ENCODE results near the gene ESRRG. TPM values are rescaled to one million over a fixed set of nuclear protein-coding genes. Genes with fewer than 3 reads are reported as not detected.

ESRRG gene
- total and polyA plus RNA-seq, 4 donors, result 0.19 to 4.5 (median 1.3) TPM

DNA sequence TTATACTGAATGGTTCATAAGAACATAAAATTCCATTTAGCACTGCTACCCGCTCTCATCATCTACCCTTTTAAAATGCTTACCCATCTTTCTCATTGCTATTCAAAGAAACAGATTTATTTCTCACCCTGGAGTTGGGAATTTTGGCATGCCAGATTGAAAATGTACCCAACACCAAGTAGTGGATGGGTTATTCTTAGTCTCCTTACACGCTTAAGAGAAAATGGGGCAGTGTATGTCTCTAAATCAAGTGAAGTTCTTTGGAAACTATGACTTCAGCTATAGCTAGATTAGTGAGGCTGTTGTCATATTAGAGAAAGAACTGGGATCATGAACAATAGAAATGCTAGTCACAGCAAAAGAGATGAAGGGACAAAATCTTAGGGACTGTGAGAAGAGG lies 27.7 kb upstream of the ESRRG start:
- no peak for DNase-seq
- no peak for ATAC-seq (ENCODE audit: insufficient read depth, low FRiP score)
- Histone ChIP-seq H3K27me3 (ENCODE audit: control insufficient read depth in 3 of 3, insufficient read depth in 3 of 3, low read length in 2 of 3) (no peaks in the 10 kb centered on the region), H3K36me3 (ENCODE audit: control insufficient read depth in 4 of 4, insufficient read depth in 4 of 4, low read length in 4 of 4) (no peaks in the 10 kb centered on the region), H3K9ac (ENCODE audit: insufficient read depth in 1 of 2, low read length in 2 of 2) (no peak overlapping the region), H3K27ac (ENCODE audit: low read depth in 1 of 2, low read length in 1 of 2) (no peak overlapping the region), H3K9me3 (ENCODE audit: control insufficient read depth in 4 of 4, insufficient read depth in 3 of 4, low read length in 3 of 4) (no peaks in the 10 kb centered on the region), H3K4me3 (no peak overlapping the region), H3K4me1 (ENCODE audit: control insufficient read depth in 5 of 5, insufficient read depth in 5 of 5, low read length in 5 of 5) (no peaks in the 10 kb centered on the region)
- TF ChIP-seq, protein P1, sequence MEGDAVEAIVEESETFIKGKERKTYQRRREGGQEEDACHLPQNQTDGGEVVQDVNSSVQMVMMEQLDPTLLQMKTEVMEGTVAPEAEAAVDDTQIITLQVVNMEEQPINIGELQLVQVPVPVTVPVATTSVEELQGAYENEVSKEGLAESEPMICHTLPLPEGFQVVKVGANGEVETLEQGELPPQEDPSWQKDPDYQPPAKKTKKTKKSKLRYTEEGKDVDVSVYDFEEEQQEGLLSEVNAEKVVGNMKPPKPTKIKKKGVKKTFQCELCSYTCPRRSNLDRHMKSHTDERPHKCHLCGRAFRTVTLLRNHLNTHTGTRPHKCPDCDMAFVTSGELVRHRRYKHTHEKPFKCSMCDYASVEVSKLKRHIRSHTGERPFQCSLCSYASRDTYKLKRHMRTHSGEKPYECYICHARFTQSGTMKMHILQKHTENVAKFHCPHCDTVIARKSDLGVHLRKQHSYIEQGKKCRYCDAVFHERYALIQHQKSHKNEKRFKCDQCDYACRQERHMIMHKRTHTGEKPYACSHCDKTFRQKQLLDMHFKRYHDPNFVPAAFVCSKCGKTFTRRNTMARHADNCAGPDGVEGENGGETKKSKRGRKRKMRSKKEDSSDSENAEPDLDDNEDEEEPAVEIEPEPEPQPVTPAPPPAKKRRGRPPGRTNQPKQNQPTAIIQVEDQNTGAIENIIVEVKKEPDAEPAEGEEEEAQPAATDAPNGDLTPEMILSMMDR (IDR thresholded peaks at IDR 0.05; ENCODE audit: control extremely low read depth, extremely low read depth), result no peak
- WGBS, 2 donors, result 88 to 94% methylated on average over 2 of the region's 2 CpGs

DNA sequence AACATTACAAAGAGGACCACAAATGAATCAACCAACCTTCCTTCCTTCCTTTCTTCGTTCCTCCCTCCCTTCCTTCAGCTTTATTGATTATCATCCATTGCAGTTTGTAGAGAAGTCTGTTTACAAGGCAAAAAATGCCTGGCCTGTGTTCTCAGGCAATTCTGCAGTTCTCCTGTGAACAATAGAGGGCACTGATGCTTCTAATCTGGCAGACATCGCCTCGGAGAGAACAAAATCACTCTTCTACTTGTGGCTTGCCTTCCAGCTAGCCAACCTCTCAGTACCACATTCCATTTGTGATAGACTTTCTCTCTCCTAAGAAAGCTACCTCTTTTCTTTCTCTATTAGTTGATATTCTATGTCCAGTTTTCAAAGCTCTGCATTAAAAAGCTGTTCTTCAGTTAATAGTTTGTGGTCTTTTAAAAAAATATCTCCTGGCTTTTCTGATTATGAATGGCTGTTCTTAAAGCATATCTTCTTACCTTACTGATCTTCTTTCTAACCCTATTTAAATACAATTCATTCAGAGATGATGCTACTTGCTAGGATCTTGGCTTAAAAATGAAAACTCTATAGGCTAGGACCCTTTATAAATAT lies 26.9 kb upstream of the ESRRG start:
- WGBS, 2 donors, result 9 to 10% methylated on average over 3 of the region's 3 CpGs
- H3K9ac ChIP-seq (ENCODE audit: insufficient read depth in 1 of 2, low read length in 2 of 2), result no peak overlapping the region
- H3K27ac ChIP-seq (ENCODE audit: low read depth in 1 of 2, low read length in 1 of 2), result no peak overlapping the region
- H3K36me3 ChIP-seq (ENCODE audit: control insufficient read depth in 4 of 4, insufficient read depth in 4 of 4, low read length in 4 of 4), result no peaks in the 10 kb centered on the region
- H3K9me3 ChIP-seq (ENCODE audit: control insufficient read depth in 4 of 4, insufficient read depth in 3 of 4, low read length in 3 of 4), result no peaks in the 10 kb centered on the region
- H3K4me1 ChIP-seq (ENCODE audit: control insufficient read depth in 5 of 5, insufficient read depth in 5 of 5, low read length in 5 of 5), result no peaks in the 10 kb centered on the region
- no peak overlapping the region for H3K4me3 ChIP-seq
- no peaks in the 10 kb centered on the region for H3K27me3 ChIP-seq (ENCODE audit: control insufficient read depth in 3 of 3, insufficient read depth in 3 of 3, low read length in 2 of 3)
- ATAC-seq (ENCODE audit: insufficient read depth, low FRiP score) (no peak), DNase-seq (peak; percentile 42 to 84 (median 79))
- TF ChIP-seq, protein P1 (IDR thresholded peaks at IDR 0.05; ENCODE audit: control extremely low read depth, extremely low read depth), result peak; percentile 21

DNA sequence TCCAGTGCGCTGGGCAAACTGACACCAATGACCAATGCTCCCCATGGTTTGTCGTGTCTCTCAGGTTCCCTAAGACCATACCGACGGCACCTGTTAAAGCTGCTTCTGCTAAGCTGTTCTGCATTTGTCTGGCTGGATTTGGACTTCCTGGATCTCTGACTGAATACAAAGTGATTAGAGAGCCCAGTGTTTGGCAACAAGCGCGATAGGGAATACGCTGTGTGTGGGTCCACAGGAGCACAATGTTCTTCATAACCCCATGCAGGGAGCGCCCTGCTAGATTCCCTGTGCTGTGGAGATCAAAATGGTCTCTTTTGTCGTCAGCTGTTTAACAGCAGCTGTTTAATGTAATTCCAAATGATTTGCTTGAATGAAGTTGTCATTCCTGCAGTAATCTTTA lies 26.0 kb upstream of the ESRRG start:
- DNase-seq, result no peak
- no peaks in the 10 kb centered on the region for H3K27me3 ChIP-seq (ENCODE audit: control insufficient read depth in 3 of 3, insufficient read depth in 3 of 3, low read length in 2 of 3)
- H3K4me1 ChIP-seq (ENCODE audit: control insufficient read depth in 5 of 5, insufficient read depth in 5 of 5, low read length in 5 of 5), result no peaks in the 10 kb centered on the region
- H3K9ac ChIP-seq (ENCODE audit: insufficient read depth in 1 of 2, low read length in 2 of 2), result no peak overlapping the region
- H3K27ac ChIP-seq (ENCODE audit: low read depth in 1 of 2, low read length in 1 of 2), result no peak overlapping the region
- no peaks in the 10 kb centered on the region for H3K9me3 ChIP-seq (ENCODE audit: control insufficient read depth in 4 of 4, insufficient read depth in 3 of 4, low read length in 3 of 4)
- H3K36me3 ChIP-seq (ENCODE audit: control insufficient read depth in 4 of 4, insufficient read depth in 4 of 4, low read length in 4 of 4), result no peaks in the 10 kb centered on the region
- no peak overlapping the region for H3K4me3 ChIP-seq
- no peak for ATAC-seq (ENCODE audit: insufficient read depth, low FRiP score)
- TF ChIP-seq, protein P1 (IDR thresholded peaks at IDR 0.05; ENCODE audit: control extremely low read depth, extremely low read depth), result no peak
- 88 to 91% methylated on average over 9 of the region's 9 CpGs for WGBS, 2 donors

DNA sequence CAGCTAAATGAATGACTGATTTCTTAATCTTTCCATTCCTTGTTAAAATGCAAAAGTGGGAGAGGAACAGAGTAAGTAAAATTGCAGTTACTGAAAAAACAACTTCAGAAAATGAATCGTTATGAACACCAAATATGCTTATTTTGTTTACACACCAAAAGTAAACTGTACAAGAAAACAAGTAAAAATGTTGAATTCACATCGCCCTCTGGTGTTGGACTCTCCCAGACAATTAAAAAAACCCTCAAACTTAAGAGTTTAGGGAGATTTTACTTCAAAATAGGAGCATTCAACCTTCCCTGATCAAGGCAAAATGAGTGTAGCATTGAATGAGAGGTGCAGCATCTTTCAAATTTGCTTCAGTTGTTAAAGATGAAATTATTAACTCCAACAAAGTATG lies 19.4 kb upstream of the ESRRG start:
- Histone ChIP-seq H3K36me3 (ENCODE audit: control insufficient read depth in 4 of 4, insufficient read depth in 4 of 4, low read length in 4 of 4) (no peaks in the 10 kb centered on the region), H3K9me3 (ENCODE audit: control insufficient read depth in 4 of 4, insufficient read depth in 3 of 4, low read length in 3 of 4) (no peaks in the 10 kb centered on the region), H3K4me3 (no peak overlapping the region), H3K27ac (ENCODE audit: low read depth in 1 of 2, low read length in 1 of 2) (no peak overlapping the region), H3K27me3 (ENCODE audit: control insufficient read depth in 3 of 3, insufficient read depth in 3 of 3, low read length in 2 of 3) (no peaks in the 10 kb centered on the region), H3K9ac (ENCODE audit: insufficient read depth in 1 of 2, low read length in 2 of 2) (no peak overlapping the region), H3K4me1 (ENCODE audit: control insufficient read depth in 5 of 5, insufficient read depth in 5 of 5, low read length in 5 of 5) (no peaks in the 10 kb centered on the region)
- WGBS, 2 donors, result 39 to 49% methylated on average over 2 of the region's 2 CpGs
- TF ChIP-seq, protein P1 (IDR thresholded peaks at IDR 0.05; ENCODE audit: control extremely low read depth, extremely low read depth), result no peak
- no peak for ATAC-seq (ENCODE audit: insufficient read depth, low FRiP score)
- peak in 2 of 3 donors; percentile 49 to 55 for DNase-seq

Measured in lung (tissue), 12 donors.